ENCODE results near the gene DDX46. TPM values are rescaled to one million over a fixed set of nuclear protein-coding genes. Genes with fewer than 3 reads are reported as not detected.
A peak's percentile ranks its signal among the peaks of the same experiment; 100 is the strongest.

The DDX46 gene
- total and polyA plus RNA-seq, 3 donors from 2014 or later: 22.4 to 59.5 (median 53.0) TPM

DNA sequence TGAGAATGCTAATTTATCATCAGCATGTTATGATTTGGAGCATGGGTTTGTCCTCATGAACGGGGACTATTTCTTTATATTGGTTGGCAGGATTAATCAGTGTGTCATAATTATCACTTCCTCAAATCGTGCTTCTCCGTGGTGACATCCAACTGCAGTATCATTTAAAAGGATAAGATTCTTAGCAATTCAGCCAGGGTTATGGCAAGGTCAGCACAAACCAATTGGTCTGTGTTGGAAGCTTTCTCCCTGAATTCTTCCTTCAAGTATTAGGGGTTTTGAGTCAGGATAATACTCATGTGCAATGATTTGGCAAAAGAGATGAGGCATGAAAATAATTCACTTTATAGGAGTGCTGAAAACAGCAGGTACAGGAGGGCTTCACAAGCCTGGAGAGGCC lies 25.8 kb upstream of the DDX46 start:
- WGBS, 2 donors: 56 to 72% methylated on average over 3 of the region's 3 CpGs
- TF ChIP-seq POLR2A (IDR thresholded peaks at IDR 0.05): no peak
- TF ChIP-seq, protein P1, sequence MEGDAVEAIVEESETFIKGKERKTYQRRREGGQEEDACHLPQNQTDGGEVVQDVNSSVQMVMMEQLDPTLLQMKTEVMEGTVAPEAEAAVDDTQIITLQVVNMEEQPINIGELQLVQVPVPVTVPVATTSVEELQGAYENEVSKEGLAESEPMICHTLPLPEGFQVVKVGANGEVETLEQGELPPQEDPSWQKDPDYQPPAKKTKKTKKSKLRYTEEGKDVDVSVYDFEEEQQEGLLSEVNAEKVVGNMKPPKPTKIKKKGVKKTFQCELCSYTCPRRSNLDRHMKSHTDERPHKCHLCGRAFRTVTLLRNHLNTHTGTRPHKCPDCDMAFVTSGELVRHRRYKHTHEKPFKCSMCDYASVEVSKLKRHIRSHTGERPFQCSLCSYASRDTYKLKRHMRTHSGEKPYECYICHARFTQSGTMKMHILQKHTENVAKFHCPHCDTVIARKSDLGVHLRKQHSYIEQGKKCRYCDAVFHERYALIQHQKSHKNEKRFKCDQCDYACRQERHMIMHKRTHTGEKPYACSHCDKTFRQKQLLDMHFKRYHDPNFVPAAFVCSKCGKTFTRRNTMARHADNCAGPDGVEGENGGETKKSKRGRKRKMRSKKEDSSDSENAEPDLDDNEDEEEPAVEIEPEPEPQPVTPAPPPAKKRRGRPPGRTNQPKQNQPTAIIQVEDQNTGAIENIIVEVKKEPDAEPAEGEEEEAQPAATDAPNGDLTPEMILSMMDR (IDR thresholded peaks at IDR 0.05): no peak
- H3K4me1 ChIP-seq: no peaks in the 10 kb centered on the region
- intact Hi-C loops (cut with DNase I; ENCODE audit: low total_unique reads): no loop called here
- H3K4me3 ChIP-seq: no peak overlapping the region
- no peak overlapping the region for H3K27ac ChIP-seq
- no peaks in the 10 kb centered on the region for H3K27me3 ChIP-seq
- H3K36me3 ChIP-seq (ENCODE audit: low read depth, missing control alignments): no peaks in the 10 kb centered on the region
- DNase-seq: no peak
- H3K9me3 ChIP-seq: no peaks in the 10 kb centered on the region

DNA sequence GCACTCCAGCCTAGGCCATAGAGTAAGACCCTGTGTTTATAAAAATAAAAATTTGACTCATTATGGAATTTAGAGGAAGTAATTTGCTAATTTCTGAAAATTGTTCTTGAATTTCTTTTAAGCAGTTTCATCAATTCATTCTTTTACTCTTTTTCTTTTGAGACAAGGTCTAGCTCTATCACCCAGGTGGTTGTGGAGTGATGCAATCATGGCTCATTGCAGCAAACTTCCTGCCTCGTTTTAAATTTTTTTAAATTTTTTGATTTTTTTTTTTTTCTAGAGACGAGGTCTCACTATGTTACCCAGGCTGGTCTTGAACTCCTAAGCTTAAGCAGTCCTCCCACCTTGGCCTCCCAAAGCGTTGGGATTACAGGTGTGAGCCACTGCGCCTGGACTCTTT lies 23.3 kb upstream of the DDX46 start:
- intact Hi-C loops (cut with DNase I; ENCODE audit: low total_unique reads): no loop called here
- DNase-seq: no peak
- TF ChIP-seq, protein P1 (IDR thresholded peaks at IDR 0.05): no peak
- TF ChIP-seq POLR2A (IDR thresholded peaks at IDR 0.05): no peak
- no peaks in the 10 kb centered on the region for H3K4me1 ChIP-seq
- no peak overlapping the region for H3K4me3 ChIP-seq
- H3K9me3 ChIP-seq: no peaks in the 10 kb centered on the region
- 60 to 77% methylated on average over 4 of the region's 4 CpGs for WGBS, 2 donors
- H3K27ac ChIP-seq: no peak overlapping the region
- no peaks in the 10 kb centered on the region for H3K36me3 ChIP-seq (ENCODE audit: low read depth, missing control alignments)
- H3K27me3 ChIP-seq: no peaks in the 10 kb centered on the region

DNA sequence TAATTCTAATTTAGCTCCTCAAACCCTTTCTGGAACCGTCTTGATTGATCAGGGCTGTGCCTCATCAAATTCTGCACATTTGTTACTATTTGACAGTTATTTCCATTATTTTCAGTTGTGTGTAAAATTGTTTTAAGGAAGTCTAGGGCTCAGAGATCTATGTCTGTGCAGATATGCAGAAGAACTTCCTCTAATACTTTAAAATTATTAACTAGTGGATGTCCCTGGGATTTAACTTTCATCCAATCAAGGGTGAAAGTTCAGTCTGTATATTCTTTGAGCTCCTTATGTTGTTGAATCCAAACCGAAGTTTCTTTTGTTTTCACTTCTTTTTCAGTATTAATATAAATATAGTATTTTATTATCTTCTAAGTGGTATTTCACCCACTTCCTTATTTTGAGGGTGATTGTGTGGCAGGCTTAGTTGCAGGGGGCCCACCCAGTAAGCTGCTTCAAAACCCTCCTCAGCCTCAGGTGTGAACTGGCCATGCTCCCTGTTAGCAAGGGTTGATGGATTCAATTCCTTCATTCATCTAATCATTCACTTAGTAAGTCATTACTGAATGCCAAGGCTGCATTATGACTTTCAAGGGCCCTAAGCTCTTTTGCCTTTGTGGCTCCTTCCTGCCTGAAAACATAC lies 22.3 kb upstream of the DDX46 start:
- intact Hi-C loops (cut with DNase I; ENCODE audit: low total_unique reads): no loop called here
- Histone ChIP-seq H3K27me3 (no peaks in the 10 kb centered on the region), H3K9me3 (no peaks in the 10 kb centered on the region), H3K4me1 (no peaks in the 10 kb centered on the region), H3K4me3 (no peak overlapping the region), H3K36me3 (ENCODE audit: low read depth, missing control alignments) (no peaks in the 10 kb centered on the region), H3K27ac (no peak overlapping the region)
- WGBS, 2 donors: 55 to 59% methylated on average over 2 of the region's 2 CpGs
- no peak for TF ChIP-seq POLR2A (IDR thresholded peaks at IDR 0.05)
- TF ChIP-seq, protein P1 (IDR thresholded peaks at IDR 0.05): no peak
- DNase-seq: no peak

DNA sequence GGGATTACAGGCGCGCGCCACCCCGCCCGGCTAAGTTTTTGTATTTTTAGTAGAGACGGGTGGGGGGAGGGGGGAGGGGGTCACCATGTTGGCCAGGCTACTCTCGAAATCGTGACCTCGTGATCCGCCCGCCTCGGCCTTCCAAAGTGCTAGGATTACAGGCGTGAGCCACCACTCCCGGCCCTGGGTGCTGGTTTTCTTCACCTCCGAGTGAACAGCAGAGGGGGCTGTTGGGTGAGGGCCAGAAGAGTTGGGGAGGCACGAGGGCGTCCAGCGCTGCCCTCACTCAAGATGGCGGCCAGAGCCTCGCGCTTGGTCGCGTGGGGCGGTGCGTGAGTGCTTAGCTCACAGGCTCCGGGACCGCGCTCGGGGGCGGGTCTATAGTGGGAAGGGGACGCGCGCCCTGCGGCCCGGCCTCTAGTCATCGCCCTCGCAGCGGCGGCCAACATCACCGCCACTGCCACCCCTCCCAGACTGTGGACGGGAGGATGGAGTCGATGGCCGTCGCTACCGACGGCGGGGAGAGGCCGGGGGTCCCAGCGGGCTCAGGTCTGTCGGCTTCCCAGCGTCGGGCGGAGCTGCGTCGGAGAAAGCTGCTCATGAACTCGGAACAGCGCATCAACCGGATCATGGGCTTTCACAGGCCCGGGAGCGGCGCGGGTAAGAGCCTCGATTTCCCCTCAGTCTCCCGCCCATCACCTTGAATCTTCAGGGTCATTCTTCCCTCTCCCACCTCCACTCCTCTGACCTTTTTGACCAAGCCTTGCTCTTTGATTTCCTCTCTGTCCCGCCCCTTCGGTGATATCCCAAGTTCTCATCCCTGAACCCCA lies 20.2 kb upstream of the DDX46 start, which contains the start of gene CAMLG:
CAMLG (plus strand) TSS at position 416 of the 830 bp plus-strand sequence; CDS start at position 489, 73 bp downstream.
- 0 to 1% methylated on average over 24 to 62 of the region's 66 CpGs for WGBS, 2 donors
- Histone ChIP-seq H3K36me3 (ENCODE audit: low read depth, missing control alignments) (no peaks in the 10 kb centered on the region), H3K27ac (peak within 1 kb of the TSS; percentile 96 to 97), H3K9me3 (no peaks in the 10 kb centered on the region), H3K4me1 (no peaks in the 10 kb centered on the region), H3K27me3 (no peaks in the 10 kb centered on the region), H3K4me3 (peak within 1 kb of the TSS; percentile 78 to 88)
- TF ChIP-seq, protein P1 (IDR thresholded peaks at IDR 0.05): peak; percentile 49 to 64 (median 58)
- TF ChIP-seq POLR2A (IDR thresholded peaks at IDR 0.05): peak; percentile 57
- intact Hi-C loops (cut with DNase I; ENCODE audit: low total_unique reads): no loop called here
- DNase-seq: peak; percentile 99

Measured in testis (tissue), 3 donors.